Activated naive CD4-positive, alpha-beta T cell (primary cell): ENCODE measurements around the gene RRP15.

ENCODE experiments used
- DNase-seq, 4 experiments: peaks; one replicate each; lab custom pipeline; 2025; lab: John Stamatoyannopoulos, UW

RRP15 gene

GRCh38 chr1:218341325-218341724 lies 56.2 kb downstream of the RRP15 start:
- no peak for DNase-seq

DNA sequence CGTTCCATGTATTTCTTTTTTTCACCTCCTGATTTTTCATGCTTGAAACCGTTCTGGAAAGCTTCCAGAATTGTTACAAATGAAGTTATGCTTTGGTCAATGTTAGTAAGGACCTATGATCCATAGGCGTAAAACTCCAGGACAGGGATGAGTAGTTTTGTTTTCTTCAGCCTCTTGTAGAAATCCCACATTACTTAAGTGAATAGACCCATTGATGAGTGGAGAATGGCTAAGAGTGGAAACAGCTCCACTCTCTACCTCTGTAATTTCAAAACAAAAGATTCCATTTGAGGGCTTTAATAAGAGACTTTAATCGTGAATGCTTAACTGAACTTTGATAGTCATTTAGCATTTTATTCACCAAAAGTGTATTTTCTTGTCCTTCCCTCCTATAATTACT lies 57.0 kb downstream of the RRP15 start:
- no peak for DNase-seq

DNA sequence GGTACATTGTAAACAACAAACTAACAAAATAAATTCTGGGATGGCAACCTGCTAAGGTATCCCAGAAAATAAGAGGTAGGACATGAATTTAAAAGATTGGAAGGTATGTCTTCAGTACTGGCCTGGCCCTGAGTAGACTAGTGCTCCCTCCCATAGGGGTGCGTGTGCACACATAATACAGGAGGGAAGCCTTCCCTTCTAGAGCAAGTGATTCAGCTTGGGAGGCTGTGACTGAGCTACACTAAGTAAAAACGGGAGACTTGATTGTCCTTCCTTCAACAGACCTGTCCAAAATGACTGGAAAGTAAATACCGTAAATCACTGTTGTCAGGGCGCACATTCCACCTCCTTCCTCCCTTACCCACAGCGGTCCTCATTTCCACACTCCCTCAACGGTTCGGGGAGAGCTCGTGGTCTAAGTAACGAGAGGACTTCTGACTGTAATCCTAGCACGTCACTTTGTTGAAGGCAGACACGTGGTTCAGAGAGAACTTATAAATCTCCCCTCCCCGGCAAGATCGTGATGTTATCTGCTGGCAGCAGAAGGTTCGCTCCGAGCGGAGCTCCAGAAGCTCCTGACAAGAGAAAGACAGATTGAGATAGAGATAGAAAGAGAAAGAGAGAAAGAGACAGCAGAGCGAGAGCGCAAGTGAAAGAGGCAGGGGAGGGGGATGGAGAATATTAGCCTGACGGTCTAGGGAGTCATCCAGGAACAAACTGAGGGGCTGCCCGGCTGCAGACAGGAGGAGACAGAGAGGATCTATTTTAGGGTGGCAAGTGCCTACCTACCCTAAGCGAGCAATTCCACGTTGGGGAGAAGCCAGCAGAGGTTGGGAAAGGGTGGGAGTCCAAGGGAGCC lies 60.0 kb downstream of the RRP15 start, which contains the start of gene TGFB2:
Gene TGFB2, plus strand, starts transcription at position 523 of the 859 bp plus-strand sequence. CDS start 1,366 bp downstream, outside the sequence.
- no peak for DNase-seq

- DNase-seq = no peak
Observed at GRCh38 chr1:218345673-218346390, 60.7 kb downstream of the RRP15 start.

DNA sequence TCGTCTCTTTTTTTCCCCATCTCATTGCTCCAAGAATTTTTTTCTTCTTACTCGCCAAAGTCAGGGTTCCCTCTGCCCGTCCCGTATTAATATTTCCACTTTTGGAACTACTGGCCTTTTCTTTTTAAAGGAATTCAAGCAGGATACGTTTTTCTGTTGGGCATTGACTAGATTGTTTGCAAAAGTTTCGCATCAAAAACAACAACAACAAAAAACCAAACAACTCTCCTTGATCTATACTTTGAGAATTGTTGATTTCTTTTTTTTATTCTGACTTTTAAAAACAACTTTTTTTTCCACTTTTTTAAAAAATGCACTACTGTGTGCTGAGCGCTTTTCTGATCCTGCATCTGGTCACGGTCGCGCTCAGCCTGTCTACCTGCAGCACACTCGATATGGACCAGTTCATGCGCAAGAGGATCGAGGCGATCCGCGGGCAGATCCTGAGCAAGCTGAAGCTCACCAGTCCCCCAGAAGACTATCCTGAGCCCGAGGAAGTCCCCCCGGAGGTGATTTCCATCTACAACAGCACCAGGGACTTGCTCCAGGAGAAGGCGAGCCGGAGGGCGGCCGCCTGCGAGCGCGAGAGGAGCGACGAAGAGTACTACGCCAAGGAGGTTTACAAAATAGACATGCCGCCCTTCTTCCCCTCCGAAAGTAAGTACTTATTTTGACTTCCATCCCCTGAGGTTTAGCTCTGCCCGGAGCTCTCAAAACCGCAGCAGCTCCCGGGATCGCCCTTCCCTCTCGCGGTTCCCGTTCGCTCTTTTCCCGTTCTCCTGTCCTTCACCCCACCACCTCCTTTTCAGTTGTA lies 61.5 kb downstream of the RRP15 start:
- DNase-seq = no peak

DNA sequence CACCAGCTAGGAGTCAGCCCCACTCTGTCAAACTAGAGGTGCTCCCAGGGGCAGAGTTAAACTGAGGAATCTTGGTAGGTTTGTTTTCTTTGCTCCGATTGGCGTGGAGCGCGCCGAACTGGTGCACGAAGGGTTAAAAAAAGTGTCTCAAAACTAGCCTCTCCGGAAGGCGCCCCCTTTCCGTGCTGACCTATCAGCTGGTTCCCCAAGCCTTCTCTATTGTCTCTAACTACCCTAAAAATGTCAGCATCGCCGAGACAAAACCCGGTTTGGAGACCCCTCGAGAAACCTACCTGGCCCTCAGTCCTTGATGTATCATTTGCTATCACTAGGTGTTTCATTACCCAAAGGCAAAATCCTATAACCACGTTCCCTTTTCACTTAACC lies 62.2 kb downstream of the RRP15 start:
- DNase-seq = no peak

DNA sequence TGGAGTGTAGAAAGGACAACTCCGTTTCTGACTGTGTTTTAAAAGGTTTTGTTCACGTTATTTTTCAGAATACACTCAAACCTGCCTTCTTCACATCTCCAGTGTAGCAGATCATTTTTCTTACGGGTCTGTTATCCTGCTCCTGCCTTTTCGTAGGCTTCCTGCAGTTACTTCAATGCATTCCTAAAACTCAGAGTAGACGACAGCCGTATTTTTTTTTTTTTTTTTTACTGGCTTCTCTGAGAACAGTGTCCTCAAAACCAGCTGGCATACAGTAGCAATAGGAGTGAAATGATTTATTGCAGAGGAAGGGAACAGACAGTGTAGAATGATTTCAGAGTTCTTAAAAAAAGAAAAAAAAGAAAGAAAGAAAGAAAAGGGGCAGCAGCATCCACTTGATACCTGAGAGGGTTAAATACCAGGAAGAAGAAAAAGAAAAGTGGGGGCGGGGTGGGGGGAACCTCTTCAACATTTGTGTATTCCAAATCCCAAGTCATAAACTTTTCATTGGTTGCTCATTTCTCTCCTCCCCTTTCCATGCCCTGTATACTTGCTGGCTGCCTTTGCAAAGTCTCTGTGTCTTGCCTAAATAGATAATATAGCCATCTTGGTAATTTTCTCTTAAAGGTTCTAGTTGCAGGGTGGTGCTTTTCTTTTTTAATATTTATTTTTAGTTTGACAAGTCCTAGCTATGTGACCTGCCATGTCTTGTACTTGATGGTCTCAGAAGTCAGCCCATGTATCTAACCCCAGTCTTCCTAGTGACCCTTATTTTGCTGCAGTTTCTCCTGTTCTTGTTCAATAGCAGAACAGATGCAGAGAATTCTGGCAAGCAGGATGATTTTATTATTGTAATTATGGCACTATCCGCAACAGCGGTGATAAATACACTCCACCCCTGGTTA lies 62.9 kb downstream of the RRP15 start:
- no peak for DNase-seq

DNA sequence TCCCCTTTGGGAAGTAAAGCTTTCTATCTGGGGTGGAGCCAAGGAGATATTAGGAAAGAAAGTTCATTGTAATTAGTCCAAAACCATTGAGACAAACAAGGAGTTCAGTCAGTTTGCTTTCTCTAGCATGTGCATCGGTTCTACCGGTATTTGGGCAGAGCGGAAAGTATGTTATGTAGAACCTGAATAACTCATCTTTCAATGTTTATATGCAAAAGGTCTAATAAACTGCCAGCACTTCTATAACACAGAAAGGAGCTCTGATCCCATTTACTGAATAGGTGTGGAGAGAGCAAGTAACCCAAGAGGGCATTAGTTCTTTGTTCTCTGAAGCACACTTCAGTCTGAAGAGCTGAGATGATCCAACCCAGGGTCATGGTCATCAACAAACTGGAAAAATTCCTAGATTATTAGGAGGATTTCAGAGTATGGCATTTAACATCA lies 63.6 kb downstream of the RRP15 start:
- DNase-seq = no peak

DNA sequence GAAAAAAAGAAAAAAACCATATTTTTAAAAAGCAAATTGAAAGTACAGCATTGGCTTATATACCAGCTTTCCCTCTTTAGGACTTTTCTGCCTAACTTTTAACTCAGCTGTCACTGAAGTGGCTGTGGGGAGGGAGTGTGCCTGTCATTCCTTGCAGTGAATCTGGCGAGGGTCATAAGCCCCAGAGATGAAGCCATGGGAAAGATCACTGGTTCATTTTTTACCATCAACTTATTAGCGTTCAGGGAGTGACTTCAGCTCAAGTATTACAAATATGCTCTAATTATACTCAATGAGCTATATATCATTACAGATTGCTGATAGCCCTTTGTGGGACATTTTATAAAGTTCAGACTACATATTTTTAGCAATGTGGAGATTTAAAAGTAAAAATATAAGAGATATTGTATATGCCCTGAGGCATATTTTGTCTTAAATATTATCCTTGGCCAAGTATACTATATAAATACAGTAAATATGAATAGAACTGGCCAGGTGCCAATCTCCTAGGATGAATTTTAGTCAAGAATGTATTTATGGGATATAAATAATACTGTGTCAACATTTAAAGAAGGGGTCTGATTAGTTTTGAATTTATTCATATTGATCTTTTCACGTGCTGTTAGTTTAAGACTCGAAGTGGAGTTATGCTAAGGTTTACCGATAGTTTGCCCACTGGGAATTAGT lies 64.4 kb downstream of the RRP15 start:
- no peak for DNase-seq

DNA sequence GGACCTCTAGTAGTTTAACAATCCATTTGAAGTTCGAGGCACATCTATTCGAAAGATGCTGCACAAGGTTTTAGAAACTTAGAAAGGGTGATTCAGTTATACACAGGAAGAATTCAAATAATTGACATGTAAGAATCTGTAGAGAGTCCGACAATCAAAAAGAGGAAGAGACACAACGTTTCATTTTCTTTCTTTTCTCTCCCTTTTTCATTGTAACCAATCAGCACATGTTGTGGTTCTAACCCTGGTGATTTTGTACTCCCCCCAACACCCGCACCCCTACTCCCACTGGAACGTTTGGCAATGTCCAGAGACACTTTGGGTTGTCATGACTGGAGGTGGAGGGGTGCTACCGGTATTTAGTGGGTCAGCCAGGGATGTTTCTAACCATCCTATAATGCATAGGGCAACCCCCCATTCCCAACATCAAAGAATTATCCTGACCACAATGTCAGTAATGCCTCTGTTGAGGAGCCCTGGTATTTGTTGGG lies 65.0 kb downstream of the RRP15 start:
- DNase-seq = no peak

- DNase-seq = no peak
Observed at GRCh38 chr1:218350801-218351266, 65.7 kb downstream of the RRP15 start.

DNA sequence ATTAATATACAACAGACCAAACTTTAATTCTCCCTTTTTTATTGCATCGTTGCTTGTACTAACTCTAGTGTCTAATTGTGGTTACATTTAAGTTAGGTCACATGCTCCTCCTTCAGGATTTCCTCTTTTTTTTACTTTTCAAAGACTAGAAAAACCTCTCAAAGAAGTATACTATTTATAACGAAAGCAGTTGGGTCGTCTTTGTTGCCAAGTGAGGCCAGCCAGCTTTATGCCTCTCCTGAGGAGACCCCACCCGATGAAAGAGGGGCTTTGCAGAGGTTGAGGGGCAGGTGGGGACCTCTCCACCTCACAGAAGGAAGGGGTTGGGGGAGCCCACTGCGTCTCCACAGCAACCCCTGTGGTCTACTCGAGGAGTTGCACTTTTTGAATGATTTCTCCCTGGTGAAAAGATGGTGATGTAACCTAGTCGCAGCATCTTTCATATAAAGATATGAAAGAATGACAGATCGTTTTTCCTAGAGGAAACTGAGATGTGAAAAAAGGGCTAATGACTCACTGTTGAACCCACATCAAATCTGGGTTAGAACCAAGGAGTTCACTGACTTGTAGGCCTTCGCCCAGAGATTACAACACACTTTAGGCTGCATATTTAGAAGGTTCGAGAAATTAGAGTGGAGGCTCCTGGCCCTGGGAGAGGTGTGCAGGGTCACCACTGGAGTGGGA lies 66.4 kb downstream of the RRP15 start:
- no peak for DNase-seq

DNA sequence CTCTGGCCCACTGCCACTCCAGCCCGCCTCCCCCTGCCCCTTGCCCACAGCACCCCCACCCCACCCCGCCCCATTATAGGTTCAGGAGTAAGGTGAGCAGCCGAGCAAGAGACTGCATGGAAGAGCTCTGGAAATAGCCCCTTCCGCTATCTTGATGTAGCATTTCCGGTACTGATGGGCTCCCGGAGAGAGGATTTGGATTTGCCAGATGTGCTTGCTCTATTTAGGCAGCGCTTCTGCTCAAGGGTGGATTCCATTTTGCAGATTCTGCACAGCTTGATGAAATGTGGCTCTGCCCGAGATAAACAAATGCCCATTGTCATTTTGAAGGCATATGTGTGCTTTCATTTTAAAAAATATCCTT lies 67.0 kb downstream of the RRP15 start:
- no peak for DNase-seq

DNA sequence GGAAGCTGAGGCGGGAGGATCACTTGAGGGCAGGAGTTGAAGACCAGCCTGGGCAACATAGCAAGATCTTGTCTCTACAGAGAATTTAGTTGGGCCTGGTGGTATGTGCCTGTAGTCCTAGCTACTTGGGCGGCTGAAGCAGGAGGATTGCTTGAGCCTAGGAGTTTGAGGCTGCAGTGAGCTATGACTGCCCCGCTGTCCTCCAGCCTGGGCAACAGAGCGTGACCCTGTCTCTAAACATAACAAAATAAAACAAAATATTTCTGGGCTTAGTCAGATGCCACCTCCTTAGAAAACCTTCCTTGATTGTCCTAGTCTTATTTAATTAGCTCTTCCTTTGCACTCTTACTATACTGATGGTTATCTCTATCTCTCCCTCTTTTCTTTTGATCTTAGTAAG lies 68.6 kb downstream of the RRP15 start:
- no peak for DNase-seq

- no peak for DNase-seq
Observed at GRCh38 chr1:218355278-218355677, 70.2 kb downstream of the RRP15 start.

DNA sequence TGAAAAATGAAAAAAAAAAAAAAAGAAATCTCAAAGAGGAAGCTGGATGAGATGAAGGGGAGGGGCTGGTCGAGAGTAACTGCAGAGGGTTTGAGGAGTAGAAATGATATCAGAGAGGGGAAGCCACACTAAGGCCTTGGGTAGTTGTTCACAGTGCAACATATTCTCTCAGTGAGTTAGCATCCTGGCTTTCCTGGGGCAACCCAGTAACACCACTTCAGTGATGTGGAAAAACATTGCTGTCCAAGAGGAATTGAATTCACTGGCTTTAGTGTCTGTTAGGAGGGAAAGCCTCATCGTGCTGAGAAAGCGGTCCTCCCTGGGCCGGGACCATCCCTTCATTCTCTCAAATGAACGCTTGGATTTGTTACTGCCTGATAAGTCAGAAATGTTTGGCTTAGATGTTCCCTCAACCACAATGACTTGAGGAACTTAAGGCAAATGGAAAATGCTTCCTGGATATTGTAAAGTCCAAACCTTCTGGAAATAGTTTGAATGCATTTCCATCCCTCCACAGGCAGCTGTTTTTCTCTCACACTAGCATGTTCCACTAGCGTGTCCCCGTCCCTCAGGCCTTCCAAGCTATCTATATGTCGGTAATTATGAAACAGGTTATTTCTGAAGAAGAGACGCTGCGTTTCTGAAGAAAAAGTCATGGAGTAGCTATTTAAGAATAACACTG lies 72.3 kb downstream of the RRP15 start:
- no peak for DNase-seq

DNA sequence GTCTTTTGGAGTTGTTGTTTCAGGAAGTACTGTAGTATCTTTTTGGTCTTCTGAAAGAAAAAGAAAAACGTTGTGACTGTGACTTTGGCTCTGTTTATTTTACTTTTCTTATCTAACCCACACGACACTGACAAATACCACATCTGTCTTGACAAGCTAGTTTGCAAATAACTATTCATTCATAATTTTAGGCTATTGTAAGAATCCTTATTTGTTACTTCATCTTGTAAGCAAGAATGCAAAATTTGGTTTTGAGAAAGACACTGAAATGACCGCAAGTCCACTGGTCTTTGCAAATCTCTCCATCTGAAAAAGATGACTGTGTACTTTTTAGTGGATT lies 72.8 kb downstream of the RRP15 start:
- DNase-seq = no peak

- DNase-seq = no peak
Observed at GRCh38 chr1:218361298-218362065, 76.4 kb downstream of the RRP15 start.
